DLD1 (cell line): ENCODE measurements around the gene BICD2.

Experiments
- in situ Hi-C: cut with HindIII; loops from 2 replicates; pipeline ENCODE4 v1.10.0; 2017; ENCODE audit warnings: low sequenced_read_pairs

Gene BICD2

GRCh38 chr9:92728831-92729734 is 35.5 kb downstream of the BICD2 start:
- in situ Hi-C loops: no loop called here

GRCh38 chr9:92727716-92728700 is 36.6 kb downstream of the BICD2 start:
- in situ Hi-C loops: no loop called here

GRCh38 chr9:92726971-92727715 is 37.5 kb downstream of the BICD2 start:
- in situ Hi-C loops: no loop called here

- in situ Hi-C loops: no loop called here
Measured at GRCh38 chr9:92726348-92726747, 38.3 kb downstream of the BICD2 start.

- in situ Hi-C loops: no loop called here
Measured at GRCh38 chr9:92725766-92726165, 38.9 kb downstream of the BICD2 start.

- in situ Hi-C loops: no loop called here
Measured at GRCh38 chr9:92725266-92725545, 39.4 kb downstream of the BICD2 start.

- in situ Hi-C loops: no loop called here
Measured at GRCh38 chr9:92724528-92725265, 39.9 kb downstream of the BICD2 start.

GRCh38 chr9:92723801-92724323 is 40.8 kb downstream of the BICD2 start:
- in situ Hi-C loops: no loop called here

- in situ Hi-C loops: no loop called here
Measured at GRCh38 chr9:92723299-92723625, 41.4 kb downstream of the BICD2 start.

- in situ Hi-C loops: no loop called here
Measured at GRCh38 chr9:92722386-92723298, 42.0 kb downstream of the BICD2 start.

GRCh38 chr9:92721548-92721947 is 43.1 kb downstream of the BICD2 start:
- in situ Hi-C loops: no loop called here

- in situ Hi-C loops: no loop called here
Measured at GRCh38 chr9:92720807-92721535, 43.7 kb downstream of the BICD2 start.

GRCh38 chr9:92720209-92720765 is 44.3 kb downstream of the BICD2 start:
- in situ Hi-C loops: no loop called here

- in situ Hi-C loops: no loop called here
Measured at GRCh38 chr9:92719028-92719647, 45.5 kb downstream of the BICD2 start.

- in situ Hi-C loops: no loop called here
Measured at GRCh38 chr9:92718086-92719001, 46.3 kb downstream of the BICD2 start.

- in situ Hi-C loops: no loop called here
Measured at GRCh38 chr9:92717201-92718085, 47.2 kb downstream of the BICD2 start.
